WTC11 (cell line): ENCODE results near the gene CHKA. TPM values are rescaled to one million over a fixed set of nuclear protein-coding genes. Genes with fewer than 3 reads are reported as not detected.

Experiments used
- ATAC-seq: fragments of 200-7000 bp; cut with Tn5 transposase; 2 replicates; pipeline ENCODE4 v1.10.0; 2021; ENCODE audit warnings: mild to moderate bottlenecking, moderate library complexity
- CTCF ChIA-PET: fragments of 300-600 bp; sonication (Branson Sonifier 250); formaldehyde crosslinking; loops from one replicate; lab custom pipeline; 2021; ENCODE audit warnings: antibody characterized with exemption; lab: Charles Lee
- POLR2A ChIA-PET: fragments of 350-600 bp; sonication (Branson Sonifier 250); formaldehyde crosslinking; loops from one replicate; lab custom pipeline; 2021; ENCODE audit warnings: antibody characterized with exemption; lab: Charles Lee
- DNase-seq: peaks from one replicate; pipeline ENCODE4 v3.0.0; 2021; ENCODE audit warnings: low spot score
- H3K27ac Mint-ChIP-seq: 2 replicates; pipeline ENCODE4 v1.8.0; 2021; ENCODE audit warnings: mixed read lengths
- H3K27me3 Mint-ChIP-seq: 2 replicates; pipeline ENCODE4 v1.8.0; 2021; ENCODE audit warnings: low read depth, mild to moderate bottlenecking, moderate library complexity, mixed read lengths
- H3K36me3 Mint-ChIP-seq: 2 replicates; pipeline ENCODE4 v1.8.0; 2021; ENCODE audit warnings: mixed read lengths
- H3K4me1 Mint-ChIP-seq: 2 replicates; pipeline ENCODE4 v1.8.0; 2022; ENCODE audit warnings: mixed read lengths
- H3K4me3 Mint-ChIP-seq: 2 replicates; pipeline ENCODE4 v1.8.0; 2021; ENCODE audit warnings: mild to moderate bottlenecking, moderate library complexity, mixed read lengths
- H3K9me3 Mint-ChIP-seq: 2 replicates; pipeline ENCODE4 v1.8.0; 2021; ENCODE audit warnings: mixed read lengths
- ARID4B ChIP-seq: sonication (generic); formaldehyde crosslinking; IDR thresholded peaks from 2 replicates; pipeline ENCODE4 v1.8.0; 2023; ENCODE audit warnings: missing genetic modification reagents, mild to moderate bottlenecking, borderline replicate concordance
- CREB1 ChIP-seq: sonication (generic); formaldehyde crosslinking; IDR thresholded peaks from 2 replicates; pipeline ENCODE4 v1.8.0; 2023; ENCODE audit warnings: mild to moderate bottlenecking, missing genetic modification reagents
- CTCF ChIP-seq: fragments of 200-600 bp; IDR thresholded peaks from 2 replicates; pipeline ENCODE4 v1.8.0; 2022; ENCODE audit warnings: antibody characterized with exemption
- FOXP4 ChIP-seq: sonication (generic); formaldehyde crosslinking; IDR thresholded peaks from 2 replicates; pipeline ENCODE4 v1.8.0; 2022; ENCODE audit warnings: mild to moderate bottlenecking, missing genetic modification reagents
- GABPB1 ChIP-seq: sonication (generic); formaldehyde crosslinking; IDR thresholded peaks from 2 replicates; pipeline ENCODE4 v1.8.1; 2023; ENCODE audit warnings: mild to moderate bottlenecking, missing genetic modification reagents
- HMGXB4 ChIP-seq: sonication (generic); formaldehyde crosslinking; IDR thresholded peaks from 2 replicates; pipeline ENCODE4 v1.8.1; 2023; ENCODE audit warnings: mild to moderate bottlenecking, moderate library complexity, missing genetic modification reagents
- IRF2 ChIP-seq: sonication (generic); formaldehyde crosslinking; IDR thresholded peaks from 2 replicates; pipeline ENCODE4 v1.8.0; 2022; ENCODE audit warnings: low read depth, missing genetic modification reagents, borderline replicate concordance
- JUN ChIP-seq: sonication (generic); formaldehyde crosslinking; IDR thresholded peaks from 2 replicates; pipeline ENCODE4 v1.8.0; 2023; ENCODE audit warnings: mild to moderate bottlenecking, missing genetic modification reagents
- KAT7 ChIP-seq: sonication (generic); formaldehyde crosslinking; IDR thresholded peaks from 2 replicates; pipeline ENCODE4 v1.8.1; 2023; ENCODE audit warnings: missing genetic modification reagents, mild to moderate bottlenecking, borderline replicate concordance
- MAX ChIP-seq: sonication (generic); formaldehyde crosslinking; IDR thresholded peaks from 2 replicates; pipeline ENCODE4 v1.8.0; 2022; ENCODE audit warnings: mild to moderate bottlenecking, missing genetic modification reagents
- NFATC4 ChIP-seq: fragments of 250-450 bp; sonication (Bioruptor Pico); IDR thresholded peaks from 2 replicates; pipeline ENCODE4 v1.9.0; 2021; ENCODE audit warnings: mild to moderate bottlenecking
- NR3C1 ChIP-seq: sonication (generic); formaldehyde crosslinking; conservative IDR thresholded peaks from 2 replicates; pipeline ENCODE4 v1.8.1; 2023; ENCODE audit warnings: low read depth, mild to moderate bottlenecking, missing genetic modification reagents
- TCF7 ChIP-seq: sonication (generic); formaldehyde crosslinking; IDR thresholded peaks from 2 replicates; pipeline ENCODE4 v1.8.0; 2022; ENCODE audit warnings: mild to moderate bottlenecking, low read depth, missing genetic modification reagents, moderate library complexity
- TP53 ChIP-seq: sonication (generic); formaldehyde crosslinking; IDR thresholded peaks from 2 replicates; pipeline ENCODE4 v1.8.1; 2023; ENCODE audit warnings: mild to moderate bottlenecking, missing genetic modification reagents
- ZBTB43 ChIP-seq: sonication (generic); formaldehyde crosslinking; IDR thresholded peaks from 2 replicates; pipeline ENCODE4 v1.8.1; 2023; ENCODE audit warnings: mild to moderate bottlenecking, missing genetic modification reagents
- ZNF121 ChIP-seq: sonication (generic); formaldehyde crosslinking; IDR thresholded peaks from 2 replicates; pipeline ENCODE4 v1.8.0; 2023; ENCODE audit warnings: missing genetic modification reagents
- ZNF219 ChIP-seq: sonication (generic); formaldehyde crosslinking; IDR thresholded peaks from 2 replicates; pipeline ENCODE4 v1.8.0; 2023; ENCODE audit warnings: missing genetic modification reagents, mild to moderate bottlenecking, borderline replicate concordance
- total RNA-seq: library from RNA; stranded (reverse); gene quantifications from 3 replicates; pipeline ENCODE4 v1.2.3, GENCODE V29; 2021
- TF ChIP-seq, protein P1 (sequence below): sonication (generic); formaldehyde crosslinking; IDR thresholded peaks from 2 replicates; pipeline ENCODE4 v1.8.1; 2022; ENCODE audit warnings: mild to moderate bottlenecking, moderate library complexity, missing genetic modification reagents
- TF ChIP-seq, protein P2 (sequence below): fragments of 250-450 bp; sonication (Bioruptor Pico); IDR thresholded peaks from 2 replicates; pipeline ENCODE4 v2.1.2; 2022; ENCODE audit warnings: mild to moderate bottlenecking, moderate library complexity
- TF ChIP-seq, protein P3 (sequence below): fragments of 250-450 bp; sonication (Bioruptor Pico); IDR thresholded peaks from 2 replicates; pipeline ENCODE4 v1.8.0; 2021; ENCODE audit warnings: mild to moderate bottlenecking

Gene CHKA
- total RNA-seq, 1 experiment from 2014 or later, result 76.1 TPM

DNA sequence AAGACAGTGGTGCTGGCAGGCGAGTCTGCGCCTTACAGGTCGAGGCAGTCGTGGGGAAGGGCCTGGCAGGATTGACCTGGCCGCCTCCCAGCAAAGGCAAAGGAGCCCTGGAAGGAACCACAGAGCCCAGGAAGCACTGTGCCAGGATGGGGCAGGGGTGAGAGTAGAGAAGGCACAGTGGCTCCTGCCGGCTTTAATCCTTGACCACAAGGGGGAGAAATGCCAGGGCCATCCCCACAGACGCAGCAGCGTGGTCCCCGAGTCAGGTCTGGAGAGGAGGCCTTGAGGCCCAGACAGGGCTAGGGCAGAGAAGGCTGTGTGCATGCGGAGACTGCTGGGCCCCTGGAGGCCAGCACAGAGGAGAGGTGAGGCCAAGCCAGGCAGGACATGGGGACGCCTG lies 100.6 kb downstream of the CHKA start:
- ChIA-PET POLR2A (no interaction called here), CTCF (interaction anchor here (0.5 to 2.2 kb wide), 8 partner anchors 10 to 196 kb away, joined by 3 to 8 read pairs (median 4); partner anchors contain the start of genes ALDH3B1 and NDUFS8)
- H3K9me3 Mint-ChIP-seq, result no peaks in the 10 kb centered on the region
- ATAC-seq, result peak; percentile 79
- H3K27ac Mint-ChIP-seq, result no peak overlapping the region
- no peaks in the 10 kb centered on the region for H3K27me3 Mint-ChIP-seq
- H3K36me3 Mint-ChIP-seq, result no peaks in the 10 kb centered on the region
- DNase-seq, result peak; percentile 67
- H3K4me3 Mint-ChIP-seq, result no peak overlapping the region
- H3K4me1 Mint-ChIP-seq, result peaks cover 8% of the 10 kb centered on the region
- TF ChIP-seq NR3C1 (CRISPR knock-in tag), result no peak
- TF ChIP-seq ARID4B (CRISPR knock-in tag), result 0 out of 2 replicates have a peak, but pooled peaks have one; percentile 29
- no peak for TF ChIP-seq ZNF219 (CRISPR knock-in tag)
- TF ChIP-seq, protein P1, sequence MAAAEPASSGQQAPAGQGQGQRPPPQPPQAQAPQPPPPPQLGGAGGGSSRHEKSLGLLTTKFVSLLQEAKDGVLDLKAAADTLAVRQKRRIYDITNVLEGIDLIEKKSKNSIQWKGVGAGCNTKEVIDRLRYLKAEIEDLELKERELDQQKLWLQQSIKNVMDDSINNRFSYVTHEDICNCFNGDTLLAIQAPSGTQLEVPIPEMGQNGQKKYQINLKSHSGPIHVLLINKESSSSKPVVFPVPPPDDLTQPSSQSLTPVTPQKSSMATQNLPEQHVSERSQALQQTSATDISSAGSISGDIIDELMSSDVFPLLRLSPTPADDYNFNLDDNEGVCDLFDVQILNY (CRISPR knock-in tag), result no peak
- no peak for TF ChIP-seq GABPB1 (CRISPR knock-in tag)
- TF ChIP-seq TCF7 (CRISPR knock-in tag), result no peak
- TF ChIP-seq KAT7 (CRISPR knock-in tag), result no peak
- no peak for TF ChIP-seq NFATC4 (CRISPR knock-in tag)
- TF ChIP-seq ZNF121 (CRISPR knock-in tag), result 0 out of 2 replicates have a peak, but pooled peaks have one; percentile 56
- no peak for TF ChIP-seq TP53 (CRISPR knock-in tag)
- TF ChIP-seq, protein P2, sequence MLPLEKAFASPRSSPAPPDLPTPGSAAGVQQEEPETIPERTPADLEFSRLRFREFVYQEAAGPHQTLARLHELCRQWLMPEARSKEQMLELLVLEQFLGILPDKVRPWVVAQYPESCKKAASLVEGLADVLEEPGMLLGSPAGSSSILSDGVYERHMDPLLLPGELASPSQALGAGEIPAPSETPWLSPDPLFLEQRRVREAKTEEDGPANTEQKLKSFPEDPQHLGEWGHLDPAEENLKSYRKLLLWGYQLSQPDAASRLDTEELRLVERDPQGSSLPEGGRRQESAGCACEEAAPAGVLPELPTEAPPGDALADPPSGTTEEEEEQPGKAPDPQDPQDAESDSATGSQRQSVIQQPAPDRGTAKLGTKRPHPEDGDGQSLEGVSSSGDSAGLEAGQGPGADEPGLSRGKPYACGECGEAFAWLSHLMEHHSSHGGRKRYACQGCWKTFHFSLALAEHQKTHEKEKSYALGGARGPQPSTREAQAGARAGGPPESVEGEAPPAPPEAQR, result no peak
- TF ChIP-seq, protein P3, sequence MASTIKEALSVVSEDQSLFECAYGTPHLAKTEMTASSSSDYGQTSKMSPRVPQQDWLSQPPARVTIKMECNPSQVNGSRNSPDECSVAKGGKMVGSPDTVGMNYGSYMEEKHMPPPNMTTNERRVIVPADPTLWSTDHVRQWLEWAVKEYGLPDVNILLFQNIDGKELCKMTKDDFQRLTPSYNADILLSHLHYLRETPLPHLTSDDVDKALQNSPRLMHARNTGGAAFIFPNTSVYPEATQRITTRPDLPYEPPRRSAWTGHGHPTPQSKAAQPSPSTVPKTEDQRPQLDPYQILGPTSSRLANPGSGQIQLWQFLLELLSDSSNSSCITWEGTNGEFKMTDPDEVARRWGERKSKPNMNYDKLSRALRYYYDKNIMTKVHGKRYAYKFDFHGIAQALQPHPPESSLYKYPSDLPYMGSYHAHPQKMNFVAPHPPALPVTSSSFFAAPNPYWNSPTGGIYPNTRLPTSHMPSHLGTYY (CRISPR knock-in tag), result no peak
- no peak for TF ChIP-seq FOXP4 (CRISPR knock-in tag)
- TF ChIP-seq CREB1 (CRISPR knock-in tag), result no peak
- TF ChIP-seq CTCF, result peak; percentile 44; the same call in 1 of the 2 replicates
- no peak for TF ChIP-seq ZBTB43 (CRISPR knock-in tag)
- no peak for TF ChIP-seq JUN (CRISPR knock-in tag)
- TF ChIP-seq IRF2 (CRISPR knock-in tag), result no peak
- TF ChIP-seq MAX, result 0 out of 2 replicates have a peak, but pooled peaks have one; percentile 24
- 0 out of 2 replicates have a peak, but pooled peaks have one; percentile 41 for TF ChIP-seq HMGXB4 (CRISPR knock-in tag)
